Keratinocyte (primary cell): Measurements from ENCODE around the gene GARIN1A.

ENCODE experiments used
- EZH2 ChIP-seq: IDR thresholded peaks from one replicate; pipeline ENCODE4 v1.6.1; 2012; ENCODE audit warnings: inconsistent platforms, mild to moderate bottlenecking, low read length, moderate library complexity
- TF ChIP-seq, protein P1 (sequence below), 3 experiments: IDR thresholded peaks in 1 of 3; conservative IDR thresholded peaks in 1 of 3; optimal IDR thresholded peaks in 1 of 3; 2 replicates in 2 of 3; 3 replicates in 1 of 3; pipeline versions ENCODE3 to v1.5.1; 2011; ENCODE audit warnings: low read length in 3 of 3, mild to moderate bottlenecking in 3 of 3, moderate library complexity in 2 of 3, control low read depth in 1 of 3, inconsistent platforms in 1 of 3; ENCODE audit not compliant: insufficient read depth in 2 of 3; ENCODE audit errors: extremely low read depth in 1 of 3

DNA sequence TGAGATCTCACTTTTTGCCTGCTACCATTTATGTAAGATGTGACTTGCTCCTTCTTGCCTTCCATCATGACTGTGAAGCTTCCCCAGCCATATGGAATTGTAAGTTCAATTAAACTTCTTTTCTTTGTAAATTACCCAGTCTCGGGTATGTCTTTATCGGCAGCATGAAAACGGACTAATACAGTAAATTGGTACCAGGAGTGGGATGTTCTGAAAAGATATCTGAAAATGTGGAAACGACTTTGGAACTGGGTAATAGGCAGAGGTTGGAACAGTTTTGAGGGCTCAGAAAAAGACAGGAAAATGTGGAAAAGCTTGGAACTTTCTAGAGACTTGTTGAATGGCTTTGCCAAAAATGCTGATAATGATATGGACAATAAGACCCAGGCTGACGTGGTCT, 10.6 kb upstream of the GARIN1A start:
- TF ChIP-seq, protein P1, sequence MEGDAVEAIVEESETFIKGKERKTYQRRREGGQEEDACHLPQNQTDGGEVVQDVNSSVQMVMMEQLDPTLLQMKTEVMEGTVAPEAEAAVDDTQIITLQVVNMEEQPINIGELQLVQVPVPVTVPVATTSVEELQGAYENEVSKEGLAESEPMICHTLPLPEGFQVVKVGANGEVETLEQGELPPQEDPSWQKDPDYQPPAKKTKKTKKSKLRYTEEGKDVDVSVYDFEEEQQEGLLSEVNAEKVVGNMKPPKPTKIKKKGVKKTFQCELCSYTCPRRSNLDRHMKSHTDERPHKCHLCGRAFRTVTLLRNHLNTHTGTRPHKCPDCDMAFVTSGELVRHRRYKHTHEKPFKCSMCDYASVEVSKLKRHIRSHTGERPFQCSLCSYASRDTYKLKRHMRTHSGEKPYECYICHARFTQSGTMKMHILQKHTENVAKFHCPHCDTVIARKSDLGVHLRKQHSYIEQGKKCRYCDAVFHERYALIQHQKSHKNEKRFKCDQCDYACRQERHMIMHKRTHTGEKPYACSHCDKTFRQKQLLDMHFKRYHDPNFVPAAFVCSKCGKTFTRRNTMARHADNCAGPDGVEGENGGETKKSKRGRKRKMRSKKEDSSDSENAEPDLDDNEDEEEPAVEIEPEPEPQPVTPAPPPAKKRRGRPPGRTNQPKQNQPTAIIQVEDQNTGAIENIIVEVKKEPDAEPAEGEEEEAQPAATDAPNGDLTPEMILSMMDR (optimal IDR thresholded peaks at IDR 0.05 in 1 of 3, IDR thresholded peaks at IDR 0.05 in 1 of 3, conservative IDR thresholded peaks at IDR 0.05 in 1 of 3; ENCODE audit: extremely low read depth in 1 of 3, insufficient read depth in 2 of 3, low read length in 3 of 3), result no peak
- TF ChIP-seq EZH2, result no peak
